ENCODE measurements around the gene TKTL1. TPM values are rescaled to one million over a fixed set of nuclear protein-coding genes. Genes with fewer than 3 reads are reported as not detected.
A peak's percentile ranks its signal among the peaks of the same experiment; 100 is the strongest.

The TKTL1 gene
- not detected in 2 replicates for total RNA-seq (2012; rRNA removed)
- not detected in 2 replicates for polyA plus RNA-seq (2012; rRNA removed)
- not detected in 2 replicates for polyA plus RNA-seq (2012; cell fraction: cytosol; rRNA removed)
- polyA plus RNA-seq (2012; cell fraction: nucleus; rRNA removed; ENCODE audit: low replicate concordance), result not detected in 2 replicates
- not detected for Bru-seq, nascent RNA
- BruChase-seq, experiment 1, labeled RNA remaining after a 6-hour chase, result not detected
- not detected for BruChase-seq, experiment 2, labeled RNA remaining after a 2-hour chase
- long read RNA-seq, result 0 reads

GRCh38 chrX:154295664-154296310 is at the start of gene TKTL1:
TSS of gene TKTL1 (plus strand) at chrX:154295795. CDS start at chrX:154295860, 65 bp downstream.
- ATAC-seq (ENCODE audit: low read depth) (no peak), DNase-seq (no peak)
- Histone ChIP-seq H3K79me1 (ENCODE audit: low read depth in 1 of 2, low read length in 2 of 2) (no peaks in the 10 kb centered on the region), H2BK120ac (ENCODE audit: low read depth, low read length) (no peak within 1 kb of the TSS), H3K18ac (ENCODE audit: low read depth, low read length) (no peak within 1 kb of the TSS), H2AFZ (replicated peaks; ENCODE audit: low read length, poor library complexity) (peak within 1 kb of the TSS; percentile 43), H4K8ac (ENCODE audit: low read depth in 2 of 2, low read length in 2 of 2) (no peak within 1 kb of the TSS), H3K4ac (ENCODE audit: low read depth, low read length) (no peak within 1 kb of the TSS), H3K4me1 (ENCODE audit: control insufficient read depth, insufficient read depth, low read length) (no peaks in the 10 kb centered on the region), H2BK15ac (ENCODE audit: low read depth, low read length) (no peak within 1 kb of the TSS), H3K4me3 (ENCODE audit: insufficient read depth, low read depth, low read length) (no peak within 1 kb of the TSS), H2BK20ac (ENCODE audit: low read depth, low read length) (no peak within 1 kb of the TSS), H3K27ac (ENCODE audit: insufficient read depth, low read length) (no peak within 1 kb of the TSS), H2AK5ac (ENCODE audit: low read depth, low read length) (no peak within 1 kb of the TSS), H4K5ac (ENCODE audit: low read depth, low read length) (no peak within 1 kb of the TSS), H3K9ac (ENCODE audit: low read depth, low read length) (no peak within 1 kb of the TSS), H2AK9ac (replicated peaks; ENCODE audit: low read depth, low read length, poor library complexity) (no peak within 1 kb of the TSS), H3K56ac (ENCODE audit: extremely low read depth, insufficient read depth, low read length) (no peak within 1 kb of the TSS), H2BK5ac (ENCODE audit: low read depth, low read length, poor library complexity, severe bottlenecking) (no peak within 1 kb of the TSS), H4K20me1 (ENCODE audit: insufficient read depth, low read length) (no peaks in the 10 kb centered on the region), H3K9me3 (ENCODE audit: control insufficient read depth, insufficient read depth, low read length) (peaks cover 4% of the 10 kb centered on the region; the same call in 1 of the 2 replicates), H3K14ac (replicated peaks; ENCODE audit: low read depth, low read length) (no peak within 1 kb of the TSS), H3K23ac (ENCODE audit: low read depth, low read length) (no peak within 1 kb of the TSS), H3K36me3 (ENCODE audit: control insufficient read depth, insufficient read depth, low read length) (no peaks in the 10 kb centered on the region), H3K4me2 (ENCODE audit: low read depth, low read length) (no peak within 1 kb of the TSS), H3K27me3 (ENCODE audit: control insufficient read depth, insufficient read depth, low read length) (no peaks in the 10 kb centered on the region), H3K9me1 (ENCODE audit: insufficient read depth, low read length) (no peaks in the 10 kb centered on the region), H4K91ac (ENCODE audit: insufficient read depth, low read depth, low read length) (no peak within 1 kb of the TSS)
- dilution Hi-C loops (cut with HindIII; ENCODE audit: low sequenced_read_pairs, unreplicated experiment), result no loop called here
- no TSS peak for BruUV-seq (replicated peaks)
- intact Hi-C loops (cut with micrococcal nuclease), result no loop called here
- POLR2A ChIA-PET (ENCODE audit: unreplicated experiment), result no interaction called here
- in situ Hi-C loops (cut with MboI; ENCODE audit: low sequenced_read_pairs), result no loop called here
- CTCF ChIA-PET, result no interaction called here
- 91% methylated on average over 9 of the region's 37 CpGs; no CpG with 5 or more reads in 1 of the 2 experiments for WGBS, 2 experiments (ENCODE audit: extremely low coverage in 2 of 2, insufficient read length in 1 of 2)
- TF ChIP-seq CEBPB (IDR thresholded peaks at IDR 0.05; ENCODE audit: low read depth, low read length) (no peak), MAZ (IDR thresholded peaks at IDR 0.05; ENCODE audit: borderline replicate concordance, low read depth, low read length) (no peak), BHLHE40 (IDR thresholded peaks at IDR 0.05; ENCODE audit: low read depth, low read length) (no peak), SMC3 (IDR thresholded peaks at IDR 0.05; ENCODE audit: low read depth, low read length) (no peak), USF2 (IDR thresholded peaks at IDR 0.05; ENCODE audit: low read depth, low read length) (no peak), RFX5 (IDR thresholded peaks at IDR 0.05; ENCODE audit: low read depth, low read length) (no peak), RCOR1 (IDR thresholded peaks at IDR 0.05; ENCODE audit: insufficient replicate concordance, low read length) (no peak), MXI1 (IDR thresholded peaks at IDR 0.05; ENCODE audit: borderline replicate concordance, low read depth, low read length) (no peak), NFE2L2 (IDR thresholded peaks at IDR 0.05; ENCODE audit: low read depth, low read length) (no peak), POLR2A (IDR thresholded peaks at IDR 0.05; ENCODE audit: low read depth, low read length) (no peak), ELK1 (IDR thresholded peaks at IDR 0.05; ENCODE audit: borderline replicate concordance, low read depth, low read length) (no peak), CHD1 (IDR thresholded peaks at IDR 0.05; ENCODE audit: low read depth, low read length) (no peak), RAD21 (IDR thresholded peaks at IDR 0.05; ENCODE audit: low read length) (no peak), FOS (IDR thresholded peaks at IDR 0.05; ENCODE audit: low read depth, low read length) (no peak), MAFK (IDR thresholded peaks at IDR 0.05; ENCODE audit: low read depth, low read length) (no peak)
